Activated CD8-positive, alpha-beta memory T cell treated with anti-CD3 and anti-CD28 coated beads, Interleukin-2, amount 50 U/mL, for 4 hours (primary cell): ENCODE results near the gene CRYAA.
"Not testable (repeated sequence)": the region's sequence is repeated elsewhere in the genome, so short reads cannot be mapped to it uniquely, and the experiment has no call there.

Experiments used
- DNase-seq: peaks from one replicate; pipeline ENCODE4 v3.0.0-alpha.2; 2020

The CRYAA gene

GRCh38 chr21:43168708-43169107 lies at the start of gene CRYAA:
Gene CRYAA (plus strand): TSS chr21:43169008. CDS start chr21:43169100, 92 bp downstream.
- DNase-seq = not testable (repeated sequence)

DNA sequence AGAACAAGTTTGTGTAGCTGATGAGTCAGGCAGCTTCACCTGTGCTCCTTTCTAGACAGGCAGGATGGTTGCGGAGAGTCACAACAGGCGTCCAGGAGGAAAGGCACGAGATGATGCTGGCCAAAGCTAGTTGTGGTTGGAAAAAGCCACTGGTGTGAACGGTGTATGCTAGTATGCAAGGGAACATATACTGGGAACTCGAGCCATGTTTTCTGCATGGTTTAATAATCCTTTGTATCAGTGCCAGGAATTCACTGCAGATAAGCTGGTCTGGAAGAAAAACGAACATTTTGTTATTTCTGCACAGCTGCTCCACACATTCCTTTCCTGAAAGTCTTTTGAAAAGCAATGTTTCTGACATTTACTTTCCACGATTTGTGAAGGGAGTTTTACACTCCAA lies 38.7 kb upstream of the CRYAA start:
- DNase-seq = not testable (repeated sequence)

GRCh38 chr21:43134520-43134919 lies 34.3 kb upstream of the CRYAA start:
- not testable (repeated sequence) for DNase-seq

DNA sequence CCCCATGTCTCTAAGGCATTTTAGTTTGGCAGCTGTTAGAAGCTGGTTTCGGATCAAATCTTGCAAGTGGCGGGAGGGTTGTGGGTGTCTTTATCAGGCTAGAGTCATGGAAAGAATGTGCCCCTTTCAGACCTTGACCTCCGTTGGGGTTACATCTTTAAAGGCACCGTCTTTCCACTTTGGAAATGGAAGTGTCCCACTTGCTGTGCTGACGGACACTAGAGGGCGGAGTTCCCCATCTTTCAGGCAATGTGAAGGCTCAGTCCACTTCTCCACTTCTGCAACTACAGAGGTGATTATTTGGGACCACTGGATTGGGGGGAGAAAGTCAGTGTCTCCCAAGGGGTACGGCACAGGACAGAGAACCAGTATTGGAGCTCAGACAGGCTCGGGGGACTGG lies 29.9 kb upstream of the CRYAA start:
- not testable (repeated sequence) for DNase-seq

DNA sequence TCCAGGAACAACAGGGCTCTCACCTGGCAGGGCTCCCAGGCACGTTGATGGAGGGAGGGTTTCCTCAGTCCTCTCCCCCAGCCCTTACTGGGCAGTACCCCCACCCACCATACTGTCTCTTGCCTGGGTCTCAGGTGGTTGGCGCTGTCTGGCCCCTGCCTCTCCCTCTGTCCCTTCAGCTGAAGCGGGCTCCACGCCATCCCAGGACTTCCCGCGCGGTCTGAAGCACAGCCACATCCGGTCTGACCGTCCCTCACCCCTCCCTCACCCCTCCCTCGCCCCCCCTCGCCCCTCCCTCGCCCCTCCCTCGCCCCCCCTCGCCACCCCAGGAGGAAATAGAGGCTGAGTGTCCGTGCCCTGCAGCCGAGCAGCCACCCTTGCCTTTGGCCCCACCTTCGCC lies 27.4 kb upstream of the CRYAA start:
- DNase-seq = not testable (repeated sequence)

- DNase-seq = not testable (repeated sequence)
These were observed 22.2 kb upstream of the CRYAA start for GRCh38 chr21:43146637-43147036.

DNA sequence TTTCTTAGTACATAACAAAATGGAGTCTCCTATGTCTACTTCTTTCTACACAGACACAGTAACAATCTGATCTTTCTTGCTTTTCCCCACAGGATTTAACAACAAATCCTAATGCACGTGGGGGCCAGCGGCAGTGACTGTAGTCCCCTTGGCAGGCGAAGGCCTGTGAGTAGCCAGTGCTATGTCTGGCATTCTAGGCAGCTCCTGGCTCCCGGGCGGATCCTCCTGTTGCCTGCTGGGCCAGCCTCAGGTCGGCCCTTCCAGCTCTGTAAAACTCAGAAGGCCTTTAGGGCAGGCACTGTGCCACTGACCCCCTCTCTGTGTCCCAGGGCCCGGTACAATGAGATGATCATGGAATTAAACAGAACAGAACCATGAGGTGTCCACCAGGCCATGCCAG lies 20.8 kb upstream of the CRYAA start:
- not testable (repeated sequence) for DNase-seq

- not testable (repeated sequence) for DNase-seq
These were observed 19.5 kb upstream of the CRYAA start for GRCh38 chr21:43149344-43149743.

GRCh38 chr21:43153601-43154000 lies 15.2 kb upstream of the CRYAA start:
- not testable (repeated sequence) for DNase-seq

DNA sequence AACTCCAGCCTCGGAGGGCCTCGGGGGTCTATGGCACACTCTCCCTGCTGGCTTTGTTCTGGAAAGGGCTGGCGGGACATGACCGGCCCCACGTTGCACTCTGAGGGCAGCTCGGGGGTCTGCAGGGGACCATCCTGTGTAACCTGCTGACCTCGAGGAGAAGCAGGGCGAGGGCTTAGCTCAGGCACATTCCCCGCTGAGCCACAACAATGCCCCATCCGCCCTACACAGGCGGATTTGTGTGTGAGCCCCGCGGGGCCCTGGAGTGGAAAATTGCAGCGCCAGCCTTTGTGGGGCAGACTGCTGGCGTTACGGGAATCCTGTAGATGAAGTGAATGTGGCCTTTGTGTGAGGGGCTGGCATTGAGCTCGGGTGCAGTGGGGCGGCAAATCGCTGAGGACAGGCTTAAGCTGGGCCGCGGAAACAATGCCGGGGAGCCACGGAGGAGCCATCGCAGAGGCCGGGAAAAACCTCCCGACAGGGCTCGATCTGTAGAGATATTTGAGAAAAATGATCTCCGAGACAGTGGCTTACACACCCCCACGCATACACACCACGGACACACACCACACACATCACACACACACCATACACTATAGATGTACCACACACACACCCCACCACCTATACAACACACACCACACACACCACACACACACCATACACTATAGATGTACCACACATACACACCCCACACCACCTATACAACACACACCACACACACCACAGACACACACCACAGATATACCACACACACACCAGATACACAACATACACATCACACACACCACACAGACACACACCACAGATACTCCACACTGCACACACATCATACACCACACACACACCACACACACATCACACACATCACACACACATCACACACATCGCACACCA lies 9.3 kb upstream of the CRYAA start:
- DNase-seq = not testable (repeated sequence)

- DNase-seq = not testable (repeated sequence)
These were observed 6.7 kb upstream of the CRYAA start for GRCh38 chr21:43161826-43162707.

GRCh38 chr21:43162708-43163205 lies 6.1 kb upstream of the CRYAA start:
- DNase-seq = not testable (repeated sequence)

GRCh38 chr21:43164823-43165222 lies 4.0 kb upstream of the CRYAA start:
- DNase-seq = not testable (repeated sequence)

DNA sequence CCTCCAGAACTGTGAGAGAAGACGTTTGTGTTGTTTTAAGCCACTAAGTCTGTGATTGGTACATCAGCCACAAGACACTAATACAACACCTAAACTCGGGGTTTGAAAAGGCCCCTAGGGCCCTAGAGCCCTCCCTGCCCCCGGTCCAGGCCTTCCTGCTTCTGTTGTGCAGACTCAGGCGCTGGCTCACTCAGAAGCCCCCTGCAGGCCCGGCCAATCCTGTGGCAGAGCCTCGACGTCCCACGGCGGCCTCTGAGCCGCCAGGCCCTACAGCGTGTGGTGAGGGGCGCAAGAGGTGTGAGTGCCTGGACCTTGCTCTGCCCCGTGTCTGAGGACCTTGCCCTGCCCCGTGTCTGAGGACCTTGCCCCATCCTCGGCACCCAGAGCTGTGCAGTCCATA lies 3.1 kb upstream of the CRYAA start:
- not testable (repeated sequence) for DNase-seq

DNA sequence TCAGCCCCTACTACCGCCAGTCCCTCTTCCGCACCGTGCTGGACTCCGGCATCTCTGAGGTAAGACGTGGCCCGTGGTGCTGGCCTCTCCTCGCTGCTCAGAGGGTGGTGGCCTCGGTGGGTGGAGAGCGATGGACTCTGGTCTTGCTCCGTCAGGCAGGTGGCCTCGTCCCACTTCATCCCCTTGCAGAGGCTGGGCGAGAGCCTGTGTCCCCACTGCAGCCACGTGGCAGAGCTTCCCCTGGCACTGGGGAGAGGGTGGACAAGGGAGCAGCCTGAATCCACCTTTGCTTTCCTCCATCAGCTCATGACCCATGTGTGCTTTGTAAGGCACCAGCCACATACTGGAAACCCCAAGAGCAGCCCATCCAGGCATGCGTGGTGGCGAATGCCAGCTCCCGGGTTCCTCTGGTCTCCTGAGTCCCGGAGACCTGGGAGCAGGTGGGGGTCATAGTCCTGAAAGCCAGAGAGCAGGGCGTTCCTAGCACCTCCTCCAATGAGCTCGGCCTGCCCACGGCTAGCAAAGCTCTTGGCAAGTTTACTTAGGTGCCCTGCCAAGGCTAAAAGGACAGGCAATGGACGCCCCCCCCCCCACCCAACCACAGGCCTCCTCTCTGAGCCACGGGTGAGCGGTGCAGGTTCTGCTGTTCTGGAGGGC lies 550 bp downstream of the CRYAA start:
- DNase-seq = not testable (repeated sequence)

DNA sequence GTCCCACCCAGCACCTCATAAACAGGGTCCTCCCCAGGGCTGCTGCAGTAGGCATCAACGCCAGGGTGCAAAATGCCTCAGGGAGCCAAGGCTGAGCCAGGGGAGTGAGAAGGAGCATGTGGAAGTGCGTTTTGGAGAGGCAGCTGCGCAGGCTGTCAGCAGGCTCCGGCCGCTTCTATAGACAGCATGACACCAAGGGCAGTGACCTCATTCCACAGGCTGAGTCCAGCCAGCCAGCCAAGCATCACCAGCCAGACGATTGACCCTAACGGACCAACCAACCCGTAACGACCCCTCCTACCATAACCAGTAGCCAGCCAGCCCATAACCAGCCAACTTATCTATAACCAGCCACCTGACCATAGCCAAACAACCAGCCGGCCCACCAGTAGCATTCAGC lies 1.1 kb downstream of the CRYAA start:
- not testable (repeated sequence) for DNase-seq

GRCh38 chr21:43172812-43173211 lies 4.0 kb downstream of the CRYAA start:
- DNase-seq = peak; percentile 3

DNA sequence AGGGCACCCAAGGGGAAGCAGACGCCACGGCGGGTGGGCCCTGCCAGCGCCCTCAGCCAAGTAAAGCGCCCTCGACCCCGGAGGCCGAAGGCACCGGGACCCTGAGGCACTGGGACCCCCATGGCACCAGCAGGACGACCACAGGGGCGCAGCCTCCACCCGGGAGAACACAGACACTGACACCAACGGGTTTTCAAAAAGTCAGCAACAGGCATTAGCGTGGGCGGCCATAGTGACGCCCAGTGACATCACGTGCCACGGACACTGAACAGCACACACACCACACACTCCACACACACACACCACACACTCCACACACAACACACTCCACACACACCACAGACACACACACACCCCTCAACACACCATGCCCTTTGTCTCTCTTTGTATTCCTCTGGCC lies 4.6 kb downstream of the CRYAA start:
- DNase-seq = not testable (repeated sequence)

- not testable (repeated sequence) for DNase-seq
These were observed 5.1 kb downstream of the CRYAA start for GRCh38 chr21:43173930-43174329.

- not testable (repeated sequence) for DNase-seq
These were observed 6.2 kb downstream of the CRYAA start for GRCh38 chr21:43174998-43175397.

GRCh38 chr21:43176621-43177020 lies 7.8 kb downstream of the CRYAA start:
- not testable (repeated sequence) for DNase-seq

DNA sequence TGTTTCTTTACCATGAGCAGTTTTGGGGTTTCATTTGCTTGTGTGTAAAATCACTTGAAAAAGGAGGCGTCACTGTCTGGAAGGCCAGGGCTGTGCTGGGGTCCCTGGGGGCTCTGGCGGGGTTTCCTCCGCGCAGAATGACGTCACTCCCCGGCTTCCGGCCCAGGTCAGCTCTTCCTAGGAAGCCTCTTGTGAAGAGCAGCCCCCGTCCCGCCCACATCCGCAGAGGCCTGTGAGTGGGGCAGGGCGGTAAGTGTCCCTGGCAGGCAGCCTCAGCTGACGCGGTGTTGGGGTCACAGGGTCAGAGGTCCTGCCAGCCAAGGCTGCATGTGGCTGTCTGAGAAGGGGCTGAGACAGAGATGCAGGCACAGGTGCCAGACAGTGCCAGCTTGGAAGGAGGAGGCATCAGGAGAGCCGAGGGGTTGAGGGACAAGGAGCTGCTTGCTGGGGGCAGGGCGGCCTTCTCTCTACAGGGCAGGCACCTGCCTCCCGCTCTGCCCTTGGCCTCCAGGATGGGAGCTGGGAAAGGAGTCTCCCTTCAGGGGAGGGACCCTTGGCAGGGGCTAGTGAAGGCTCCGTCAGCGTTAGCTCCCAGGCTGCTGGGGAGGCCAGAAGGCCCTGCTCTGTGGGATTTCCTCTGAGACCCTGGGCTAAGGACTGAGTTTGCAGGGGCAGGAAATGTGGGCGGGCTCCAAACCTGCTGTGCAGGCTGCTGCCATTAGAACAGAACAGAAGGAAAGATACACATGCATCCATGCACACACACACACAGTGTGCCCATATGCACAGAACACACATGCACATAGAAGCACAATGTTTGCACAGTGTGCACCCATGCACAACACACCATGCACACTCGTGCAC lies 8.5 kb downstream of the CRYAA start:
- DNase-seq = not testable (repeated sequence)
